Suprapubic skin (tissue), 4 donors: ENCODE results near the gene HSPBAP1. TPM values are rescaled to one million over a fixed set of nuclear protein-coding genes. Genes with fewer than 3 reads are reported as not detected.

Experiments used
- DNase-seq, 2 donors: peaks; one replicate each; pipeline ENCODE4 v3.0.0-alpha.2; 2019; ENCODE audit warnings: low spot score in 2 of 2
- H3K27ac ChIP-seq: fragments of 200-600 bp; sonication (generic); one replicate; pipeline ENCODE4 v1.5.1; 2019
- H3K27me3 ChIP-seq: fragments of 200-600 bp; sonication (generic); one replicate; pipeline ENCODE4 v1.5.1; 2019
- H3K36me3 ChIP-seq: fragments of 200-600 bp; sonication (generic); one replicate; pipeline ENCODE4 v1.5.1; 2019
- H3K4me1 ChIP-seq: fragments of 200-600 bp; sonication (generic); one replicate; pipeline ENCODE4 v1.5.1; 2019
- H3K4me3 ChIP-seq: fragments of 200-600 bp; sonication (generic); one replicate; pipeline ENCODE4 v1.5.1; 2019; ENCODE audit warnings: mild to moderate bottlenecking
- H3K9me3 ChIP-seq: fragments of 200-600 bp; sonication (generic); one replicate; pipeline ENCODE4 v1.5.1; 2019
- EP300 ChIP-seq: sonication (generic); formaldehyde crosslinking; IDR thresholded peaks from one replicate; pipeline ENCODE4 v1.6.1; 2017; ENCODE audit warnings: antibody characterized with exemption
- POLR2A ChIP-seq, 2 donors: fragments of 450-650 bp; IDR thresholded peaks; one replicate each; pipeline ENCODE4 v1.6.1; 2017; ENCODE audit warnings: antibody characterized with exemption in 2 of 2, mild to moderate bottlenecking in 2 of 2, moderate library complexity in 2 of 2
- POLR2AphosphoS5 ChIP-seq, 3 donors: sonication (generic); formaldehyde crosslinking; IDR thresholded peaks; one replicate each; pipeline ENCODE4 v1.6.1; 2017; ENCODE audit warnings: antibody characterized with exemption in 3 of 3
- WGBS: methylation state at CpG from one replicate; pipeline ENCODE4 v1.1.5; 2018; 5-methylcytosine and 5-hydroxymethylcytosine counted together
- total RNA-seq, 4 donors: library from RNA; depleted of rRNA; stranded (reverse); fragments of >200 nt; gene quantifications; one replicate each; pipeline ENCODE4 v1.1.0, GENCODE V29; 2016
- TF ChIP-seq, protein P1 (sequence below), 2 donors: fragments of 200-600 bp in 1 of 2; fragments of 450-650 bp in 1 of 2; sonication (generic) in 1 of 2; IDR thresholded peaks; one replicate each; pipeline ENCODE4 v1.5.1; 2016 to 2019; ENCODE audit warnings: antibody characterized with exemption in 2 of 2, mild to moderate bottlenecking in 1 of 2, moderate library complexity in 1 of 2

HSPBAP1 gene
- total RNA-seq, 4 donors from 2014 or later, result 8.8 to 32.8 (median 15.7) TPM

DNA sequence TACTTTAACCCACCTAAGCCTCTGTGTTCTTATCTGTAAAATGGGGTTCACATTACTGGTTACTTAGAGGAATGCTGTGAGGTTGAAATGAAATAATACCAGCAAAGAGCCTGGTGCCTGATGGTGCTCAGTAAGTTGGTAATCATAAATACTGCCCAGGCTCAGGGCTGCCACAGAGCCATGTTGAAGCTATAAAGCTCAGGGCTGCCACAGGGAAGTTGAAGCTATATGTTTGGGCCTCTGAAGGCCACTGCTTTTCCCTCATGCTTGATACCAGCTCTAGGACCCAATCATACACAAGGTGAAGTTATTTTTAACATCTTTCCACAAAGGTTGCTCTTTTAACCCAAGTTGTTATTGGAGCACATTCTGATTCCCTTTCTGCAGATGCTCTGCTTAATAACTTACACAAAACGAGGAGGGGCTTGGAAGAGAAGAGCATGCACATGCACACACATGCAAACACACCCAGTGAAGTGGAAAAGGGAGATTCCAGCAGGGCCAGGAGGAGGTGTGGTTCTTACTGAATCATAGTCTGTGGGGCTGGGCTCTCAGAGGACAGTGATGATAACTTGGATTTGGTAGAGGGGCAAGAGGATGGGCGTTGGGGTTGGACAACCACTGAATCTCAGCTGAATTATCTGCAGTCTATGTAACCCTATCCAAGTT is 95.5 kb downstream of the HSPBAP1 start:
- no peak for TF ChIP-seq EP300
- no peak for TF ChIP-seq POLR2A (IDR thresholded peaks at IDR 0.05)
- TF ChIP-seq, protein P1, sequence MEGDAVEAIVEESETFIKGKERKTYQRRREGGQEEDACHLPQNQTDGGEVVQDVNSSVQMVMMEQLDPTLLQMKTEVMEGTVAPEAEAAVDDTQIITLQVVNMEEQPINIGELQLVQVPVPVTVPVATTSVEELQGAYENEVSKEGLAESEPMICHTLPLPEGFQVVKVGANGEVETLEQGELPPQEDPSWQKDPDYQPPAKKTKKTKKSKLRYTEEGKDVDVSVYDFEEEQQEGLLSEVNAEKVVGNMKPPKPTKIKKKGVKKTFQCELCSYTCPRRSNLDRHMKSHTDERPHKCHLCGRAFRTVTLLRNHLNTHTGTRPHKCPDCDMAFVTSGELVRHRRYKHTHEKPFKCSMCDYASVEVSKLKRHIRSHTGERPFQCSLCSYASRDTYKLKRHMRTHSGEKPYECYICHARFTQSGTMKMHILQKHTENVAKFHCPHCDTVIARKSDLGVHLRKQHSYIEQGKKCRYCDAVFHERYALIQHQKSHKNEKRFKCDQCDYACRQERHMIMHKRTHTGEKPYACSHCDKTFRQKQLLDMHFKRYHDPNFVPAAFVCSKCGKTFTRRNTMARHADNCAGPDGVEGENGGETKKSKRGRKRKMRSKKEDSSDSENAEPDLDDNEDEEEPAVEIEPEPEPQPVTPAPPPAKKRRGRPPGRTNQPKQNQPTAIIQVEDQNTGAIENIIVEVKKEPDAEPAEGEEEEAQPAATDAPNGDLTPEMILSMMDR (IDR thresholded peaks at IDR 0.05), result no peak
- TF ChIP-seq POLR2AphosphoS5 (IDR thresholded peaks at IDR 0.05), result no peak
- Histone ChIP-seq H3K27ac (no peak overlapping the region), H3K9me3 (no peaks in the 10 kb centered on the region), H3K36me3 (peaks cover 53% of the 10 kb centered on the region), H3K4me3 (no peak overlapping the region), H3K27me3 (no peaks in the 10 kb centered on the region), H3K4me1 (no peaks in the 10 kb centered on the region)
- 43% methylated on average over 2 of the region's 2 CpGs for WGBS
- no peak for DNase-seq

DNA sequence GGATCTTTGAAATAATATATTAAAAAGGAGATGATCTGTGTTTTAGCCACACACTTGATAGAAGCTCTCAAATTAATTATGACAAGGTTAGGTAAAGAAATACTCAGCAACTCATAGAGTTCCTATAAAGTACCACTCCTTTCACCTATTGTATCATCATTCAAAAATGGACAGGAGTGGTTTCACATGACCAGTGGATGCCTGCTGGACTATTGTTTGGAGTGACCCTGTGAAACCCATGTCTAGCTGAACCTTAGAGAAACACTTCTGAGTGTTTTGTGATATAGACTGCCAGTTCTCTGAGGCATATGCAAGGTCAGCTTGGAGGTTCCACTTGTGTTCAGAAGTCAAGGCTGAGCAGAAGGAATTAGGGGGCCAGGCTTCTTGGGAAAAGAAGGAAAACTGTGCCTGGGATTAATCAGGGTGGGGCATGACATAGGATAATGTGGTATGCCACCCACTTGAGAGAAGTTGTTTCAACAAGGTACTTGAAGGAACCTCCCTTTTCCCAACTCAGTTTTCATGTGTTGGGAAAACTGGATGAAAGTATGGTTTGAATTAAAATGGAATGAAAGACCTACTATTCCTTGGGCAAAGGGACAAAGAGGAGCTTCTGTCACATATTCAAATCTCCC is 97.6 kb downstream of the HSPBAP1 start:
- H3K9me3 ChIP-seq, result no peaks in the 10 kb centered on the region
- H3K4me1 ChIP-seq, result no peaks in the 10 kb centered on the region
- TF ChIP-seq POLR2AphosphoS5 (IDR thresholded peaks at IDR 0.05) (no peak), POLR2A (IDR thresholded peaks at IDR 0.05) (no peak), EP300 (no peak)
- TF ChIP-seq, protein P1 (IDR thresholded peaks at IDR 0.05), result no peak
- DNase-seq, result no peak
- no peak overlapping the region for H3K4me3 ChIP-seq
- peaks cover 60% of the 10 kb centered on the region for H3K36me3 ChIP-seq
- H3K27me3 ChIP-seq, result no peaks in the 10 kb centered on the region
- no peak overlapping the region for H3K27ac ChIP-seq

DNA sequence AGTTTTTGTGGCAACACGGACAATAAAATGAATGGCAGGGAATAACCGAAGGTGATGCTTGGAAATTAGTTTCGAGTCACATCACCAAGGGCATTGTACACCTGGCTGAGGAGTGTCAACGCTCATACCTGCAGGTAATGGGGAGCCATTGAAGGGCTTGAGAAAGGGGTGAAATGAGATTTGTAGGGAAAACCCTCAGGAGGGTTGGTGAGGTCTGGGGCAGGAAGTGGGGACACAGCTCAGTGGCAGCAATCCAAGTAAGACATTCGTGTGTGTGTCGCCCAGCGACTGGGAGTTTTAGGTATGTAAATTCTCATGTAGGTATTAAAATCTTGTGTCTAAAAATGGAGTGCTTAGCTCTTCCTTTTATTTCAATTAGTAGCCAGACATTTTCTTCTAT is 98.7 kb downstream of the HSPBAP1 start:
- 75% methylated on average over 7 of the region's 7 CpGs for WGBS
- H3K27ac ChIP-seq, result no peak overlapping the region
- no peaks in the 10 kb centered on the region for H3K4me1 ChIP-seq
- H3K4me3 ChIP-seq, result no peak overlapping the region
- no peaks in the 10 kb centered on the region for H3K9me3 ChIP-seq
- TF ChIP-seq POLR2AphosphoS5 (IDR thresholded peaks at IDR 0.05) (no peak), POLR2A (IDR thresholded peaks at IDR 0.05) (no peak), EP300 (no peak)
- TF ChIP-seq, protein P1 (IDR thresholded peaks at IDR 0.05), result no peak
- DNase-seq, result no peak
- no peaks in the 10 kb centered on the region for H3K27me3 ChIP-seq
- H3K36me3 ChIP-seq, result peaks cover 60% of the 10 kb centered on the region

DNA sequence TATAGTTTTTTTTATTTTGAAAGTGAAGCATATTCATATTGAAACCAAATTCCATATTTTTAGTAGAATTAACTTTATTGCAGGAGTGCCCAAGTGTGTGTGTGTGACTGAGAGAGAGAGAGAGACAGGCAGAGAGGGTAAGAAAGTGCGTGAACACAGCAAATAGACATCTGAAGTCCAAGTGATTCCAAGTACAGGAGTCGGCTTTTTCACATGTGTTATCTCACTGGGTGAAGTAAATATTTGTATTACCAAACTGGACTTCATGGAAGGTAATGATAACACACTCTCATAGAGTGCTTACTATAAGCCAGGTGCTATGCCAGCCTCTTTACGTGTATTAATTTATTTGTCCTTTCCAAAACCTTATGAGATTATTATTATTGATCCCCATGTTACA is 101.0 kb downstream of the HSPBAP1 start:
- WGBS, result 95% methylated on average over 3 of the region's 3 CpGs
- H3K4me1 ChIP-seq, result no peaks in the 10 kb centered on the region
- H3K27me3 ChIP-seq, result no peaks in the 10 kb centered on the region
- TF ChIP-seq, protein P1 (IDR thresholded peaks at IDR 0.05), result no peak
- TF ChIP-seq EP300 (no peak), POLR2A (IDR thresholded peaks at IDR 0.05) (no peak), POLR2AphosphoS5 (IDR thresholded peaks at IDR 0.05) (no peak)
- H3K9me3 ChIP-seq, result no peaks in the 10 kb centered on the region
- no peak overlapping the region for H3K4me3 ChIP-seq
- H3K36me3 ChIP-seq, result peaks cover 62% of the 10 kb centered on the region
- no peak overlapping the region for H3K27ac ChIP-seq
- no peak for DNase-seq

DNA sequence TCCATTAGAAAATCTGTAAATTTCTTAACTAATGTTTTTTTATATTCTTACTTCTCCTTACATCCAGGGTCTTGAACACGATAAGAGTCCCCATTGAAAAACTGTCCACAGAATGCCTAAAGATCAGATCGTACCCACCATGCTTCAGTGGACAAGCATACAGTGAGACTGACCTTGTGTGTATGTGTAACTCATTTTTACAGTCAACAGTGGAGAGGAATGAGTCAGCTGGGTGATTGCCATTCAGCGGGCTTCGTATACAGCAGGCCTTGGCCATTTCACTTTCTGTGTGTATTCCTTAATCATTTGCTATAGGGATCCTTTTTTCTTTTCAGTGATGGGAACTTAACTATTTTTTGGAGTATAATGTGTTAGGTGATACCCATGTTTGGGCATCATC is 102.4 kb downstream of the HSPBAP1 start:
- WGBS, result 93% methylated on average over 4 of the region's 4 CpGs
- H3K9me3 ChIP-seq, result no peaks in the 10 kb centered on the region
- DNase-seq, result no peak
- no peak overlapping the region for H3K4me3 ChIP-seq
- peaks cover 51% of the 10 kb centered on the region for H3K36me3 ChIP-seq
- no peaks in the 10 kb centered on the region for H3K27me3 ChIP-seq
- H3K4me1 ChIP-seq, result no peaks in the 10 kb centered on the region
- TF ChIP-seq, protein P1 (IDR thresholded peaks at IDR 0.05), result no peak
- TF ChIP-seq POLR2AphosphoS5 (IDR thresholded peaks at IDR 0.05) (no peak), POLR2A (IDR thresholded peaks at IDR 0.05) (no peak), EP300 (no peak)
- no peak overlapping the region for H3K27ac ChIP-seq
